ENCODE results near the gene SNAI1.

GRCh38 chr20:49985617-49986016, 2.8 kb downstream of the SNAI1 start:
- no peak for TF ChIP-seq CTCF (IDR thresholded peaks at IDR 0.05)
- no peak for TF ChIP-seq POLR2A (IDR thresholded peaks at IDR 0.05)

All from body of pancreas (tissue), 4 donors.